ENCODE measurements around the gene SNX30. TPM values are rescaled to one million over a fixed set of nuclear protein-coding genes. Genes with fewer than 3 reads are reported as not detected.
A peak's percentile ranks its signal among the peaks of the same experiment; 100 is the strongest.
"Not testable (repeated sequence)": the region's sequence is repeated elsewhere in the genome, so short reads cannot be mapped to it uniquely, and the experiment has no call there.

SNX30 gene
- total and polyA plus RNA-seq, 4 experiments from 2014 or later, result 0.73 to 10.9 (median 7.4) TPM

GRCh38 chr9:112717661-112718331 lies 32.8 kb upstream of the SNX30 start, which contains the start of gene INIP:
Gene INIP (minus strand): TSS chr9:112718117. CDS start chr9:112716485, 1,632 bp downstream.
- CTCF ChIA-PET (ENCODE audit: partially characterized antibody), result interaction anchor here (0.7 to 5.0 kb wide), 7 partner anchors 10 to 338 kb away, joined by 3 to 44 read pairs (median 4); partner anchors contain the start of genes HSDL2 and KIAA1958

GRCh38 chr9:112719241-112719691 lies 31.3 kb upstream of the SNX30 start:
- no peak overlapping the region for H3K4me3 ChIP-seq (ENCODE audit: low read length in 2 of 2)
- no peaks in the 10 kb centered on the region for H3K27me3 Mint-ChIP-seq
- H3K27ac Mint-ChIP-seq, result peak overlapping the region in 5 of 7 donors; percentile 6 to 94 (median 70)
- no peaks in the 10 kb centered on the region for H3K36me3 ChIP-seq (ENCODE audit: insufficient read depth, low read length)
- CTCF ChIA-PET (ENCODE audit: partially characterized antibody), result interaction anchor here (1.3 to 5.0 kb wide), 2 partner anchors 32 to 73 kb away, joined by 7 to 44 read pairs; partner anchors contain the start of gene SNX30
- POLR2A ChIA-PET (ENCODE audit: partially characterized antibody), result interaction anchor here (1.7 to 4.4 kb wide), 2 partner anchors 32 to 233 kb away, joined by 10 to 63 read pairs; partner anchors contain the start of genes KIAA1958 and SNX30
- H3K9me3 ChIP-seq (ENCODE audit: control insufficient read depth in 1 of 2, low read length in 2 of 2), result no peaks in the 10 kb centered on the region
- H3K4me3 Mint-ChIP-seq, result peak overlapping the region in 1 of 8 donors; percentile 38
- no peak overlapping the region for H3K27ac ChIP-seq (ENCODE audit: low read depth, low read length)
- no peaks in the 10 kb centered on the region for H3K27me3 ChIP-seq (ENCODE audit: insufficient read depth, low read length)
- H3K4me1 Mint-ChIP-seq, result peaks cover 10 to 25% (median 17%) of the 10 kb centered on the region in 4 donors
- no peaks in the 10 kb centered on the region for H3K9me3 Mint-ChIP-seq
- peaks cover 21% of the 10 kb centered on the region for H3K4me1 ChIP-seq (ENCODE audit: insufficient read depth, low read length)
- intact Hi-C loops (cut with micrococcal nuclease), result loop anchor here (2.0 to 10.0 kb wide), 3 partner anchors 544 to 692 kb away; partner anchors contain the start of genes C9orf43, CDC26, POLE3 and PRPF4
- H3K36me3 Mint-ChIP-seq, result peaks cover 3 to 9% of the 10 kb centered on the region in 2 donors
- DNase-seq, result no peak

More at GRCh38 chr9:112717661-112718331, 32.8 kb upstream of the SNX30 start, which contains the start of gene INIP:
- peak within 1 kb of the TSS; percentile 88 for H3K27ac ChIP-seq (ENCODE audit: low read depth, low read length)
- no peaks in the 10 kb centered on the region for H3K27me3 Mint-ChIP-seq
- peaks cover 25% of the 10 kb centered on the region for H3K4me1 ChIP-seq (ENCODE audit: insufficient read depth, low read length)
- peaks cover 11 to 18% of the 10 kb centered on the region in 2 donors for H3K36me3 Mint-ChIP-seq
- intact Hi-C loops (cut with micrococcal nuclease), result loop anchor here (1.0 to 10.0 kb wide), 11 partner anchors 33 to 1087 kb away; partner anchors contain the start of genes C9orf43, CDC26, DNAJC25 and HSDL2
- POLR2A ChIA-PET (ENCODE audit: partially characterized antibody), result interaction anchor here (0.7 to 4.4 kb wide), 12 partner anchors 9 to 622 kb away, joined by 3 to 63 read pairs (median 5); partner anchors contain the start of genes KIAA1958, PTBP3 and SNX30
- H3K4me3 Mint-ChIP-seq, result peak within 1 kb of the TSS; percentile 93 to 99 (median 98)
- no peaks in the 10 kb centered on the region for H3K27me3 ChIP-seq (ENCODE audit: insufficient read depth, low read length)
- no peaks in the 10 kb centered on the region for H3K9me3 Mint-ChIP-seq
- H3K27ac Mint-ChIP-seq, result peak within 1 kb of the TSS; percentile 94 to 99 (median 99)
- H3K9me3 ChIP-seq (ENCODE audit: control insufficient read depth in 1 of 2, low read length in 2 of 2), result no peaks in the 10 kb centered on the region
- peaks cover 16 to 37% (median 27%) of the 10 kb centered on the region in 4 donors for H3K4me1 Mint-ChIP-seq
- no peaks in the 10 kb centered on the region for H3K36me3 ChIP-seq (ENCODE audit: insufficient read depth, low read length)
- peak; percentile 97 to 98 (median 98) for DNase-seq
- peak within 1 kb of the TSS; percentile 78 to 95 for H3K4me3 ChIP-seq (ENCODE audit: low read length in 2 of 2)

GRCh38 chr9:112719696-112720095 lies 30.9 kb upstream of the SNX30 start:
- Histone ChIP-seq H3K36me3 (ENCODE audit: insufficient read depth, low read length) (no peaks in the 10 kb centered on the region), H3K27me3 (ENCODE audit: insufficient read depth, low read length) (no peaks in the 10 kb centered on the region), H3K9me3 (ENCODE audit: control insufficient read depth in 1 of 2, low read length in 2 of 2) (no peaks in the 10 kb centered on the region), H3K4me1 (ENCODE audit: insufficient read depth, low read length) (peaks cover 21% of the 10 kb centered on the region), H3K27ac (ENCODE audit: low read depth, low read length) (no peak overlapping the region), H3K4me3 (ENCODE audit: low read length in 2 of 2) (no peak overlapping the region)
- Mint-ChIP-seq H3K36me3 (peaks cover 0 to 9% of the 10 kb centered on the region in 2 donors), H3K27ac (peak overlapping the region in 4 of 7 donors; percentile 6 to 94 (median 42)), H3K4me1 (peaks cover 9 to 20% (median 15%) of the 10 kb centered on the region in 4 donors), H3K4me3 (no peak overlapping the region), H3K9me3 (no peaks in the 10 kb centered on the region), H3K27me3 (no peaks in the 10 kb centered on the region)
- ChIA-PET CTCF (ENCODE audit: partially characterized antibody) (interaction anchor here (1.3 to 5.0 kb wide), 2 partner anchors 31 to 73 kb away, joined by 7 to 44 read pairs; partner anchors contain the start of gene SNX30), POLR2A (ENCODE audit: partially characterized antibody) (interaction anchor here (4.4 kb wide), 1 partner anchor 32 kb away, joined by 63 read pairs; the partner anchor contains the start of gene SNX30)
- no peak for DNase-seq
- intact Hi-C loops (cut with micrococcal nuclease), result loop anchor here (2.0 to 10.0 kb wide), 3 partner anchors 545 to 691 kb away; partner anchors contain the start of genes C9orf43, CDC26, POLE3 and PRPF4

- H3K4me3 Mint-ChIP-seq, result no peak overlapping the region
- intact Hi-C loops (cut with micrococcal nuclease), result no loop called here
- H3K27me3 Mint-ChIP-seq, result no peaks in the 10 kb centered on the region
- H3K9me3 Mint-ChIP-seq, result no peaks in the 10 kb centered on the region
- Histone ChIP-seq H3K9me3 (ENCODE audit: control insufficient read depth in 1 of 2, low read length in 2 of 2) (no peaks in the 10 kb centered on the region), H3K27me3 (ENCODE audit: insufficient read depth, low read length) (no peaks in the 10 kb centered on the region), H3K4me1 (ENCODE audit: insufficient read depth, low read length) (peaks cover 18% of the 10 kb centered on the region), H3K4me3 (ENCODE audit: low read length in 2 of 2) (no peak overlapping the region), H3K36me3 (ENCODE audit: insufficient read depth, low read length) (no peaks in the 10 kb centered on the region), H3K27ac (ENCODE audit: low read depth, low read length) (no peak overlapping the region)
- H3K4me1 Mint-ChIP-seq, result peaks cover 9 to 18% (median 13%) of the 10 kb centered on the region in 4 donors
- peaks cover 0 to 9% of the 10 kb centered on the region in 2 donors for H3K36me3 Mint-ChIP-seq
- peak overlapping the region in 1 of 7 donors; percentile 94 for H3K27ac Mint-ChIP-seq
- POLR2A ChIA-PET (ENCODE audit: partially characterized antibody), result interaction anchor here (4.4 kb wide), 1 partner anchor 31 kb away, joined by 63 read pairs; the partner anchor contains the start of gene SNX30
- CTCF ChIA-PET (ENCODE audit: partially characterized antibody), result interaction anchor here (5.0 kb wide), 1 partner anchor 72 kb away, joined by 44 read pairs; no protein-coding TSS in a partner anchor
- DNase-seq, result no peak
Measured at GRCh38 chr9:112720113-112720780, 30.3 kb upstream of the SNX30 start.

- H3K27me3 ChIP-seq (ENCODE audit: insufficient read depth, low read length); H3K4me3 ChIP-seq (ENCODE audit: low read length in 2 of 2); DNase-seq; H3K4me1 ChIP-seq (ENCODE audit: insufficient read depth, low read length); H3K9me3 ChIP-seq (ENCODE audit: control insufficient read depth in 1 of 2, low read length in 2 of 2); H3K9me3 Mint-ChIP-seq; H3K27me3 Mint-ChIP-seq; H3K36me3 ChIP-seq (ENCODE audit: insufficient read depth, low read length); H3K27ac ChIP-seq (ENCODE audit: low read depth, low read length); H3K27ac Mint-ChIP-seq; H3K36me3 Mint-ChIP-seq; intact Hi-C loops (cut with micrococcal nuclease); H3K4me3 Mint-ChIP-seq; H3K4me1 Mint-ChIP-seq; CTCF ChIA-PET (ENCODE audit: partially characterized antibody): not testable (repeated sequence)
- POLR2A ChIA-PET (ENCODE audit: partially characterized antibody), result interaction anchor here (1.2 kb wide), 1 partner anchor 28 kb away, joined by 3 read pairs; no protein-coding TSS in a partner anchor
Measured at GRCh38 chr9:112722749-112723148, 27.8 kb upstream of the SNX30 start.

GRCh38 chr9:112725961-112726360 lies 24.6 kb upstream of the SNX30 start:
- Histone ChIP-seq H3K4me1 (ENCODE audit: insufficient read depth, low read length) (no peaks in the 10 kb centered on the region), H3K36me3 (ENCODE audit: insufficient read depth, low read length) (no peaks in the 10 kb centered on the region), H3K4me3 (ENCODE audit: low read length in 2 of 2) (no peak overlapping the region), H3K27me3 (ENCODE audit: insufficient read depth, low read length) (no peaks in the 10 kb centered on the region), H3K9me3 (ENCODE audit: control insufficient read depth in 1 of 2, low read length in 2 of 2) (no peaks in the 10 kb centered on the region), H3K27ac (ENCODE audit: low read depth, low read length) (no peak overlapping the region)
- ChIA-PET CTCF (ENCODE audit: partially characterized antibody) (no interaction called here), POLR2A (ENCODE audit: partially characterized antibody) (no interaction called here)
- no peak overlapping the region for H3K4me3 Mint-ChIP-seq
- H3K27ac Mint-ChIP-seq, result peak overlapping the region in 1 of 7 donors; percentile 63
- intact Hi-C loops (cut with micrococcal nuclease), result no loop called here
- H3K27me3 Mint-ChIP-seq, result no peaks in the 10 kb centered on the region
- DNase-seq, result no peak
- no peaks in the 10 kb centered on the region for H3K36me3 Mint-ChIP-seq
- no peaks in the 10 kb centered on the region for H3K9me3 Mint-ChIP-seq
- H3K4me1 Mint-ChIP-seq, result peaks cover 0 to 1% (median 0%) of the 10 kb centered on the region in 4 donors

Data from CD4-positive, alpha-beta memory T cell (primary cell).